GM19238 (cell line): Measurements from ENCODE around the gene MCU.
"Not testable (repeated sequence)": the region's sequence is repeated elsewhere in the genome, so short reads cannot be mapped to it uniquely, and the experiment has no call there.

ENCODE experiments used
- DNase-seq: peaks from one replicate; pipeline ENCODE4 v3.0.0; 2011; ENCODE audit warnings: low spot score; ENCODE audit not compliant: insufficient read length

MCU gene

DNA sequence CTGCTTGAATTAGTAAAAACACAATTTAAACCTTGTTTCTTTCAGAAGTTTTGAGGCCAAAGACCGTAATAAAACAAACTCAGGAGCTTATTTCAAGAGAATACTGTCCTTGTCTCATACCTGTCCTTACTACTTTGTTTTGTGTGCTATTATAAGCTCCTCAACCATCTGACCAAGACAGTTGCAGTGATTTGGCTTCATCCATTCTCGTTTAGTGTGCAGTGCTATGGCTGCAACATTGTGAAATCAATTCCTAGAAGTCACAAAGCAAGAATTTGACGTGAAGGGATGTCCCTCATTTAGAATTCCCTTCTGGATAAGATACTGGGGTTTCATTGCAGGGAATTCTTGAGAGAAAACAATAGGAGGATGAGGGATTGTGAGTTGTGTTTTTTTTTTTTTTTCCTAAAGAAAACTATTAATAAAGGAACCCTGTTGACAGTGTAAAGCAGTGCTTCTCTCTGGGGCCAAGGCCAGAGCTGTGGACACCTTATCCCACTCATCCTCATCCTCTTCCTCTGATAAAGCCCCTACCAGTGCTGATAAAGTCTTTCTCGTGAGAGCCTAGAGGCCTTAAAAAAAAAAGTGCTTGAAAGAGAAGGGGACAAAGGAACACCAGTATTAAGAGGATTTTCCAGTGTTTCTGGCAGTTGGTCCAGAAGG is 201.3 kb downstream of the MCU start, which contains the start of gene OIT3:
TSS of gene OIT3 (plus strand) at position 604 of the 663 bp plus-strand sequence. CDS start 60 bp downstream, outside the sequence.
- DNase-seq: no peak

DNA sequence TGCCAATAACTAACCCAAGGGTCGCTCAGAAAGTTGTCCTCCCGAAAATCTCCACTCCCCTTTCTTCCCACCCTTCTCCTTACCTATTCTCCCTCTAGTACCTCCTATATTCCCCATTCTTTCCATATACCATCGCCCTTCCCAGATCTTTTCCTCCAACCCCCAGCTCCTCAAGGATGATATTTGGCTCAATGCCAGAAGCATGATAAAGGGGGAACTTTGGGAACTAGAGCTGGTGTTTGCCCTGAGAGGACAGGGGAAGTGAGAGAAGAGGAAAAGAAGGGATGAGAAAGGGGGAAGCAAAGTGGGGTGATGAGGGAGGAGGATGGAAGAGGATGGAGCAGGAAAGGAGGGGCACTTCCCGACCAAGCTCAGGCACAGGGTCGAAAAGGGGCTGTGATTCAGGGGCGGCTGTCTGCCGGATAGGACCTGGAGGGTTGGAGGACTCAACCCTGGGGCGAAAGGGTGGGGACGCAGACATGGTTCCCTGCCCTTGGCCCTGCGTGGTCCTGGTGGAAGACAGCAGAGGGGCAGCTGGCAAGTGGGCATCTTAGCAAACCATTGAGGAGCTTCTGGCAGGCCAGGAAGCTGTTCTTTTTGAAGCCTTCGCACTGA is 203.4 kb downstream of the MCU start:
- no peak for DNase-seq

DNA sequence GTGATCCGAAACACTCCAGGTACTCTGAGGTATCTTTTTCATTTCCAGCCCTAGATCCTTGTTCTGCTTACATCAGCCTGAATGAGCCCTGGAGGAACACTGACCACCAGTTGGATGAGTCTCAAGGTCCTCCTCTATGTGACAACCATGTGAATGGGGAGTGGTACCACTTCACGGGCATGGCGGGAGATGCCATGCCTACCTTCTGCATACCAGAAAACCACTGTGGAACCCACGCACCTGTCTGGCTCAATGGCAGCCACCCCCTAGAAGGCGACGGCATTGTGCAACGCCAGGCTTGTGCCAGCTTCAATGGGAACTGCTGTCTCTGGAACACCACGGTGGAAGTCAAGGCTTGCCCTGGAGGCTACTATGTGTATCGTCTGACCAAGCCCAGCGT is 206.7 kb downstream of the MCU start:
- no peak for DNase-seq

DNA sequence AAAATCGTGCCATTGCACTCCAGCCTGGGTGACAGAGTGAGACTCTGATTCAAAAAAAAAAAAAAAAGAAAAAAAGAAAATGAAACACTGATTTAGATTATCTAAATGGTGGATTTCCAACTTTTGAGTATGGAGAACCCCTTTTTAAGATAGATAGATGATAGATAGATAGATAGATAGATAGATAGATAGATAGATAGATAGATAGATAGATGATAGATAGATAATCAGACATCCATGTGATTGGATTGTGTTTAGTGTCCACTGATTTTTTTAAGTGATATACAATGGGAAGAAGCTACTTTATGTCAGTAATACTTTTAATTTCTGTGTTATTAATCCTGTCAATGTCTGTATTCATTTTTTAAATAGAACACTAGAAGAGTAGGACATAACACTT is 207.6 kb downstream of the MCU start:
- DNase-seq: no peak

DNA sequence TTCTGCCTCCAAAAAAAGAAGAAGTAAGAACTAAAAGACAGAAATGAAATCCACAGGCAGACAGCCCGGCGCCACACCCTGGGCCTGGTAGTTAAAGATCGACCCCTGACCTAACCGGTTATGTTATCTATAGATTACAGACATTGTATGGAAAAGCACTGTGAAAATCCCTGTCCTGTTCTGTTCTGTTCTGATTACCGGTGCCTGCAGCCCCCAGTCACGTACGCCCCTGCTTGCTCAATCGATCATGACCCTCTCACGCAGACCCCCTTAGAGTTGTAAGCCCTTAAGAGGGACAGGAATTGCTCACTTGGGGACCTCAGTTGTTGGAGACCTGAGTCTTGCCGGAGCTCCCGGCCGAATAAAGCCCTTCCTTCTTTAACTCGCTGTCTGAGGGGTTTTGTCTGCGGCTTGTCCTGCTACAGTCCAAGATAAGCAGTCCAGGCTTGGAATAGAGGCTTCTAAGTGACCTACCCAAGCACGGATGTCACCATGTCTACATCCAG is 212.1 kb downstream of the MCU start:
- not testable (repeated sequence) for DNase-seq

DNA sequence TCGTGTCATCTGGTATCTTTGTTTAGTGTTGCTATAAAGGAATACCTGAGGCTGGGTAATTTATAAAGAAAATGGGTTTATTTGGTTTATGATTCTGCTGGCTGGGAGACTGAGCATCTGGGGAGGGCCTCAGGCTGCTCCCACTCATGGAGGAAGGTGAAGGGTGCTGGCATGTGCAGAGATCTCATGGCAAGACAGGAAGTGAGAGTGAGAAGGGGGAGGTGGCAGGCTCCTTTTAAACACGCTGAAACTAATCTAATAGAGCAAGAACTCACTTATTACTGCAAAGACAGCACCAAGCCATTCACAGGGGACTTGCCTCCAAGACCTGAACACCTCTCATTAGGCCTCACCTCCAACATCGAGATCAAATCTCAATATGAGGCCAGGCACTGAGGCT is 212.9 kb downstream of the MCU start:
- DNase-seq: no peak

DNA sequence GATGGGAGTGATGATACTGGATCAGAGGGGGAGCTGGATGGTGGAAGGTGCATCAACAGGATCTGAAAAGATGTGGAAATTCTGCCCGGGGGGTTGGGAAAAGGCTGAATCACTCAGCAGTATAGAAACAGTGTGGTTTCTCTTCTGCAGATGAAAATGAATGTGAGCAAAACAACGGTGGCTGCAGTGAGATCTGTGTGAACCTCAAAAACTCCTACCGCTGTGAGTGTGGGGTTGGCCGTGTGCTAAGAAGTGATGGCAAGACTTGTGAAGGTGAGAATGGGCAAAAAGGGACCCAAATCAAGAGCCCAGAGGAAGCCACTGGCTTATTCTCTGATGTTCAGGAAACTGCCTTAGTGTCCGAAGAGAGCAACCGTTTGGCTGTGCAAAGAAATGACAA is 214.5 kb downstream of the MCU start:
- no peak for DNase-seq

DNA sequence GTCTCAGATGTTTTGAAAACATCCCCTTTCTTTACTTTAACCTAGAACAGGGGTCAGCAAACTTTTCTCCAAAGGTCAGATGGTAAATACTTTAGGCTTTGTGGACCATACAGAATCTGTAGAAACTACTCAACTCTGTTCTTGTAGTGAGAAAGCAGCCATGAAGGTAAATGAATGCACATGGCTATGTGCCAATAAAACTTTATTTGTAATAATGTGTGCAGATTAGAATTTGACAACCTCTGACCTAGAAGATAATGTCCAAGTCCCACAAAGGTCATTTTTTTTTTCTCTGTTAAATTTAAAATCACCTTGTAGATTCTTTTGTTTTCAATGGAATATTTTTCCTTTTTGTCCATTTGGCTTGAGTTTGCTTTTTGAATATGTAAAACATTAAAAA is 218.8 kb downstream of the MCU start:
- DNase-seq: no peak

DNA sequence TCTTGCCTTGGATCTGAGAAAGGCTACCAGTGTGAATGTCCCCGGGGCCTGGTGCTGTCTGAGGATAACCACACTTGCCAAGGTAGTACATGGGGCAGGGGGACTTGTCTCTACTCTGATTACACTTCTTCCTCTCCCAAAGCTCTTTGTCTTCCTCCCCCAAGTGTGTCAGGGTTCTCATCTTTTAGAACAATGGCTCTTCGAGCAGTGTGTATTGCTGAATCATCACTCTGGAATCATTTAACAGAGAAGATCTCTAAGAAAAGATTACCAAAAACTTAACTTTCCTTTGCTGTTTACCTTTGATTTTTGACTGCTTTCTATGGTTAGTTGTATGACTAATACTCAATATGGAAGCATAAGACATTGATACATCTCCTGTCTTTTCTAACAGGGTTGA is 219.8 kb downstream of the MCU start:
- no peak for DNase-seq

DNA sequence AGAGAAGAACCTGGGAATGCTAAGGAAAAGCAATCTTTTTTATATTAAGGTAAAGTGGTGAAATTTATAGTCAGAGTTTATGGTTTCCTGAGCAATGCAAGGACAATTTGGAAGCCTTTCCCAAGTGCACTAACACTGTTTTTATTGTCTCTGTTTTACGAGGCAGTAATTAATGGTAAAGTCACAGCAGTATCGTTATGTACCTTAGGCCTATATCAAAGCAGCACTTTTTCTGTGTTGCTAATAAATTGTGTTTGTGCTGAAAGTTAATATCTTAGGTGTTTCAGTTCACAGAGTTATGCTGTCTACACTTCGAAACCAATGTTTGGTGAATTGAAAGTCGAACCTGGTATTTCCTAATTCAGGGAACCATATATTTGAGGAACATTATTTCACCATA is 220.8 kb downstream of the MCU start:
- no peak for DNase-seq

DNA sequence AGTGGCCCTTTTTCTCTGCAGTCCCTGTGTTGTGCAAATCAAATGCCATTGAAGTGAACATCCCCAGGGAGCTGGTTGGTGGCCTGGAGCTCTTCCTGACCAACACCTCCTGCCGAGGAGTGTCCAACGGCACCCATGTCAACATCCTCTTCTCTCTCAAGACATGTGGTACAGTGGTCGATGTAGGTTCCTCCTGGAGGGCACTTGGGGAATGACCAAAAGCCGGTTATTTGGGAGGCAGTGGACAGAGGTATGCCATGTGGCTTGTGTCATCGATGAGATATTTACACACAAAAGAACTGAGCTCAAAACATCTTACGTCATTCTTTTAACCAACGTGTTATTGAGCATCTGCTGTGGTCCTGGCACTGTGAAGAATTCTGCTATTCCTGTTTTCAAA is 221.3 kb downstream of the MCU start:
- no peak for DNase-seq

DNA sequence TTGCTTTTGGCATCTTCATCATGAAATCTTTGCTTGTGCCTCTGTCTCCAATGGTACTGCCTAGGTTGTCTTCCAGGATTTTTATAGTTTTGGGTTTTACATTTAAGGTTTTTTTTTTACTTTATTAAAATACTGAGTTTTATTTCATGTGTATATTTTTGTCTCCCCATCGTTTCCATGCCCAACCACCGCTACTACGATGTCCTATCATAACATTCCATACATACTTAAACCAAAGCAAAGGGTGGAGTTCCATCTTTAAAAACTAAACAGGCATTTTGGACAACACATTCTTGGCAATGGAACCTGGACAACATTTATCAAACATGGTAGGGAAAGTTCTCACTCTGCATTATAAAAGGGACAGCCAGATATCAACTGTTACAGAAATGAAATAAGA is 225.3 kb downstream of the MCU start:
- not testable (repeated sequence) for DNase-seq

DNA sequence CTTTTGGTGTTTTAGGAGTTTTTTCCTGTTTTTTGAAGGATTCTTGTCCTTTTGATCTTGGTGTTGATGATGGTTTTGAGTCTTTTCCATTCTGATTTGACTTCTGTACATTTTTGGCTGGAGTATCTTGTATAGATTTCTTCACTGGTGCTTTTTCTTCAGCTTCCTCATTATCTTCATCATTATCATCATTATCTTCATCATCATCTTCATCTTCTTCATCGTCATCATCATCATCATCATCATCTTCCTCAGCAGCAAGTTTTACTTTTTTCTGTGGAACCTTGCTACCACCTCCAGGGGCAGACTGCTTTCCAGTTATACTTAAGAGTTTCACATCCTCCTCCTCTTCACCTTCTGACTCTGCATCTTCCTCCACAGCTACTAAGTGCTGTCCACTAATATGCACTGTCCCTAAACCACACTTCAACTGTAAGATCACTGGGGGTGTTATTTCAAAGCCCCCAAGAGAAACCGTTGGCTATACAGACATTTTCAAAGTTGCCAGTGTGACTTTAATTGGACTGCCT is 225.9 kb downstream of the MCU start:
- not testable (repeated sequence) for DNase-seq

DNA sequence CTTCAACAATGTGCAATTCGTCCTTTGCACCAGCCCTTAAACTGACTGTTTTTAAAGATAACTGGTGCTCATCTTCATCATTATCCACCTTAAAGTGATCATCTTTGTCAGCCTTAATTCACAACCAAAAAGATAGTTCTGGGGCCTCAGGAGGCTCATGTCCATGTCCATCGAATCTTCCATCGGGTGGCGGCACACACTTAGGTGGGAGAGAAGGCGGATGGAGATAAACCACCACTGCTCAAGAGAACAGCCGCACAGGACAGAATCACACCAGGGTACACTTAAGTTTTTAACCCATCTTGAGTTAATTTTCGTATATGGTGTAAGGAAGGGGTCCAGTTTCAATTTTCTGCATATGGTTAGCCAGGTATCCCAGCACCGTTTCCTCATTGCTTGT is 226.4 kb downstream of the MCU start:
- DNase-seq: no peak

DNA sequence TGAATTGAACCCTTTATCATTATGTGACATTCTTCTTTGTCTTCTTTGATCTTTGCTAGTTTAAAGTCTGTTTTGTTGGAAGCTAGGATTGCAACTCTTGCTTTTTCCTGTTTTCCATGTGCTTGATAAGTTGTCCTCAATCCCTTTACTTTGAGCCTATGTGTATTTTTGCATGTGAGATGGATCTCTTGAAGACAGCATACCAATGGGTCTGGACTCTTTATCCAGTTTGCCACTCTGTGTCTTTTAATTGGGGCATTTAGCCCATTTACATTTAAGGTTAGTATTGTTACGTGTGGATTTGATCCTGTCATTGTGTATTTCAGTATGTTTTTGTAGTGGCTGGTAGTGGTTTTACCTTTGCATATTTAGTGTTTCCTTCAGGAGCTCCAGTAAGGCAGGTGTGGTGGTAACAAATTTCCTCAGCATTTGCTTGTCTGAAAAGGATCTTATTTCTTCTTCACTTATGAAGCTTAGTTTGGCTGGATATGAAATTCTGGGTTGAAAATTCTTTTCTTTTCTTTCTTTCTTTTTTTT is 229.3 kb downstream of the MCU start:
- not testable (repeated sequence) for DNase-seq

DNA sequence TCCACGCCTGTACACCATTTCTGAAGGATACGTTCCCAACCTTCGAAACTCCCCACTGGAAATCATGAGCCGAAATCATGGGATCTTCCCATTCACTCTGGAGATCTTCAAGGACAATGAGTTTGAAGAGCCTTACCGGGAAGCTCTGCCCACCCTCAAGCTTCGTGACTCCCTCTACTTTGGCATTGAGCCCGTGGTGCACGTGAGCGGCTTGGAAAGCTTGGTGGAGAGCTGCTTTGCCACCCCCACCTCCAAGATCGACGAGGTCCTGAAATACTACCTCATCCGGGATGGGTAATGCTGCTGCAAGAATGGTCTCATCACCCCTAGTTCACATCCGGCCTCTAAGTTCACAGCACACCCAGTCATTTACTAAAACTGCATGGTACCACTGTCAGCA is 232.4 kb downstream of the MCU start:
- no peak for DNase-seq

DNA sequence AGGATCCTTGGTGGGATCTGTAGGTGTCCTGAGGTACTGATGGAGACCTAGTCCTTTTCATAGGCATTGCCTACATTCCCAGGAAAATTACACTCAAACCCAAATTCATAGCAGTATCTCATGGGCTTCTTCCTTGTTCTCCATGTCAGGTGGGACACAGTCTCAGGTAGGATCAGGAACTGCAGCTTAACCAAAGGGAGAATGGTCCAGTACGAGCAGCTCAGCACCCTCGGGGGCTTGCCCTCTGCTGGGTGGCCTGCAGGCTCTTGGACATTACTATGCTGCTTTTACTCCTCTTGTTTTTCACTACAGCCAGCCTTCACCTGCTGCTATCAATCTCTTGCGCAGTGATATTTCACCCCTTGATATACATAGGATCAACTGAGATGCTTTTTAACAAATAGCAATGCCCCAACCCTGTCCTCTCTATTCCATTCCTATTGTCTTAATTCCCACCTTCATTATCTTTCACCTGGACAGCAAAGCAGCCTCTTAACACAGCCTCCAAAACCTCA is 234.1 kb downstream of the MCU start:
- DNase-seq: no peak

DNA sequence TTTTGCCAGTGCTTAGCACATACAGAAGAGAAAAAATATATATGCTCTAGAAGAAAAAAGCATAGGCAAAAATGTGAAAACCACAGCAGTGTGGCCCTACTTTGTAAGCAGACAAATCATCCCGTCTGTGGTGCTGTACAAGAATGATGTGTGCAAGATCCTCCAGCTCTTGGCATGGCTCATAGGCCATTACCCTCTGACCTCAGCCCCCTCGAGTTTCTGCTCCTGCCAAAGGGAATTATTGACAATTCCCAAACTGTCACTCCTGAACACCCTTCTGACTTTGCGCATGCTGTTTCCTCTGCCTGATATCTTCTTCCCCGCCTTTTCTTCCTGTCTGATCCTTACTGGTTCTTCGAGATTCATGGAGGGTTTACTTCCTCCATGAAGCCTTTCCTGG is 235.5 kb downstream of the MCU start:
- DNase-seq: no peak

DNA sequence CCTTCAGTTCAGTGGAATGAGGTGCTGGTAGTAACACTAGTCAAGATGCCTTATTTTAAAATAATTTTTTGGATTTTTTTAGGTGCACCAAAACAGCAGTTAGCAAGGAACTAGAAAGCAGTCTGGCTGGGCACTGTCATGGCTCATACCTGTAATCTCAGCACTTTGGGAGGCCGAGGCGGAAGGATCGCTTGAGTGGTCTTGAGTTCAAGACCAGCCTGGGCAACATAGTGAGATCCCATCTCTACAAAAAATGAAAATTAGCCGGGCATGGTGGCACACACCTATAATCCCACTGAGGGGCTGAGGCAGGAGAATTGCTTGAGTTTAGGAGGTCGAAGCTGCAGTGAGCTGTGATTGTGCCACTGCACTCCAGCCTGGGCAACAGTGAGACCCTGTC is 236.9 kb downstream of the MCU start:
- DNase-seq: no peak

DNA sequence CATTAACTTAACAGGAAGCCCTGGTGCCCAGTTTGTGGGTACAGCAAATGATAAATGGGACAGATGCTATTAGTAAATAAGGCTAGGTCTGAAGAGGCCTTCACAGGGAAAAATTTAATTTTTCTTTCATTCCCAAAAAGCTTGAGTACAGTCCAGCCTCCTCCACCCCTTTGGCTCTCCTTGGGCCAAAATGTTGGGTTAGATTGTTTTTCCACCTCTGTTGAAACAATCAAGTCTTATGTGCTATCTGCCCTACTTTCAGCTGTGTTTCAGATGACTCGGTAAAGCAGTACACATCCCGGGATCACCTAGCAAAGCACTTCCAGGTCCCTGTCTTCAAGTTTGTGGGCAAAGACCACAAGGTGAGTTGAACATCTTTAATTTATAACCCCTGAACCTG is 238.3 kb downstream of the MCU start:
- no peak for DNase-seq

DNA sequence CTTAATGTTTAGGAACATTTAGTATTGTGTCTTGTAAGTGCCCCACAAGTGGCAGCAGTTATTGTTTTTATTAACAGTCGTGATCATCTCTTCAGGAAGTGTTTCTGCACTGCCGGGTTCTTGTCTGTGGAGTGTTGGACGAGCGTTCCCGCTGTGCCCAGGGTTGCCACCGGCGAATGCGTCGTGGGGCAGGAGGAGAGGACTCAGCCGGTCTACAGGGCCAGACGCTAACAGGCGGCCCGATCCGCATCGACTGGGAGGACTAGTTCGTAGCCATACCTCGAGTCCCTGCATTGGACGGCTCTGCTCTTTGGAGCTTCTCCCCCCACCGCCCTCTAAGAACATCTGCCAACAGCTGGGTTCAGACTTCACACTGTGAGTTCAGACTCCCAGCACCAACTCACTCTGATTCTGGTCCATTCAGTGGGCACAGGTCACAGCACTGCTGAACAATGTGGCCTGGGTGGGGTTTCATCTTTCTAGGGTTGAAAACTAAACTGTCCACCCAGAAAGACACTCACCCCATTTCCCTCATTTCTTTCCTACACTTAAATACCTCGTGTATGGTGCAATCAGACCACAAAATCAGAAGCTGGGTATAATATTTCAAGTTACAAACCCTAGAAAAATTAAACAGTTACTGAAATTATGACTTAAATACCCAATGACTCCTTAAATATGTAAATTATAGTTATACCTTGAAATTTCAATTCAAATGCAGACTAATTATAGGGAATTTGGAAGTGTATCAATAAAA is 240.5 kb downstream of the MCU start:
- no peak for DNase-seq

DNA sequence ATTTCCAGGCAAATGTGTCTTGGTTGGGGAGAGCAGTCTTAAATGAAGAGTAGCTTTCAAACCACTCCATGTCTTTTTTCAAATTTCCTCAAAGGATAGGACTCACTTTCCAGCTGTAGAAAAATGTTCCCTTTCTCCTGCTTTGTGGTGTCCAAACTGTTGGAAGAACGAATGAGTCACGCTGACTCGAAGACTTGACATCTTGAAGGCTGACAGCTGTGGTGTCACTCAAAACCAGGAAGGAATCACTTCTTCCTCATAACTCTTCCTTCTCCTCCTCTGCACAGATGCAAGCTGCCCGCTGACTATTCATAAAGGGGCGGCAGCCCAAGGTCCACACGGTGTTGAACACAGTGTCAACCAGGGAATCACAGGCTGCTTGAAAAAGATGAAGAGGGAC is 243.4 kb downstream of the MCU start:
- DNase-seq: no peak
